HG02884 (cell line): ENCODE data around the gene POLG.
"Not testable (repeated sequence)": the region's sequence is repeated elsewhere in the genome, so short reads cannot be mapped to it uniquely, and the experiment has no call there.

Source experiments
- ATAC-seq: cut with Tn5 transposase; IDR thresholded peaks from one replicate; pipeline ENCODE4 v1.9.1; 2021; ENCODE audit warnings: mild to moderate bottlenecking, moderate library complexity; ENCODE audit not compliant: unreplicated experiment

POLG gene

GRCh38 chr15:89291934-89292438 is 42.6 kb downstream of the POLG start:
- ATAC-seq = no peak

GRCh38 chr15:89283201-89283600 is 51.4 kb downstream of the POLG start:
- ATAC-seq = no peak

- ATAC-seq = no peak
These were observed 52.0 kb downstream of the POLG start for GRCh38 chr15:89282631-89283030.

GRCh38 chr15:89278307-89278706 is 56.3 kb downstream of the POLG start:
- ATAC-seq = no peak

- ATAC-seq = not testable (repeated sequence)
These were observed 57.3 kb downstream of the POLG start for GRCh38 chr15:89277281-89277680.
